IPS-18a (cell line): ENCODE data around the gene VASP.

Experiments used
- H3K27ac ChIP-seq: one replicate; pipeline ENCODE4 v1.5.1; 2013; ENCODE audit warnings: low read length
- H3K27me3 ChIP-seq: one replicate; pipeline ENCODE4 v1.6.1; 2013; ENCODE audit warnings: mild to moderate bottlenecking, low read length; ENCODE audit not compliant: control insufficient read depth, insufficient read depth
- H3K36me3 ChIP-seq: one replicate; pipeline ENCODE4 v1.6.1; 2013; ENCODE audit warnings: low read depth, low read length; ENCODE audit not compliant: control insufficient read depth
- H3K4me1 ChIP-seq: one replicate; pipeline ENCODE4 v1.6.1; 2013; ENCODE audit warnings: low read depth, low read length; ENCODE audit not compliant: control insufficient read depth
- H3K4me3 ChIP-seq: one replicate; pipeline ENCODE4 v1.5.1; 2013; ENCODE audit warnings: low read length
- H3K9ac ChIP-seq: one replicate; pipeline ENCODE4 v1.6.1; 2013; ENCODE audit warnings: mild to moderate bottlenecking, low read length, moderate library complexity
- H3K9me3 ChIP-seq: one replicate; pipeline ENCODE4 v1.6.1; 2013; ENCODE audit warnings: low read depth, low read length; ENCODE audit not compliant: control insufficient read depth

Gene VASP

DNA sequence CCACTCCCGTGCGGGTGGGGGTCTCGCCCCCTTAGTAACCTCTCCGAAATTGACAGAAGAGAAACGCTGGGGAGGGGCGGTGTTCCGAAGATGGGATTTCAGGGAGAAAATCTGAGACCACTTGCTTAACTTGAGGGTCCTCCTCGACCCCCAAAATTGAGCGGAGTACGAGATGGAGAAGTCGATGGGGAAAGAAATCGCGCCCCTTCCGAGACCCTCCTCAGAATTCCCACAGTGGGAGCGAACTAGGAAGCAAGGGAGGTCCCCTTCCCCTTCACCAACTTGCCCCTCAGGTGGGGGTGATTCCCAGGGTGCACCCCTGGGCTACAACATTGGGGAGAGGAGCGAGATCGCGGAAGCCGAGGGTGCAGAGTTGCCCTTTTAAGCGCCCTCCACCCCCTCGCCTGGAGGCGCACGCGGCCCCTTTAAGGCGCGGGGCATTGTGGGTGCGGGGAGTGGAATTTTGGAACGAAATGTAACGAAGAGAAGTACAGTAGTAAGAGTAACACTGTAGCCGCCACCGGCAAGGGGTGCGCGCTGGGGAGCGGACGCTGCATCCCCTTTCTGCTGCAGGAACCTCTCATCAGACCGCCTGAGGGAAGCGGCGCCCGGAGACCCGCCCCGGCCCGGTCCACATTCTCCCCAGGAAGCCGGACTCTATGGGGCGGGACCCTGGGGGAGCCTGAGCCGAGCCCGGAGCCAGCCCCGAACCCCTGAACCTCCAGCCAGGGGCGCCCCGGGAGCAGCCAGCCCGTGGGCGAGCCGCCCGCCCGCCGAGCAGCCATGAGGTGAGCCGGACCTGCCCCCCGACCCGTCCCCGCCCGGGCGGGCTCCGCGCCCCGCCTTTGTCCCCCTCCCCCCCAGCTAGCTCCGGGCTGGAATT, at the start of gene VASP:
TSS of gene VASP (plus strand) at position 491 of the 883 bp plus-strand sequence. CDS start at position 784, 293 bp downstream.
- no peaks in the 10 kb centered on the region for H3K9me3 ChIP-seq
- H3K36me3 ChIP-seq: no peaks in the 10 kb centered on the region
- peak within 1 kb of the TSS; percentile 83 for H3K4me3 ChIP-seq
- peak within 1 kb of the TSS; percentile 88 for H3K9ac ChIP-seq
- H3K27ac ChIP-seq: peak within 1 kb of the TSS; percentile 78
- H3K4me1 ChIP-seq: peaks cover 8% of the 10 kb centered on the region
- H3K27me3 ChIP-seq: no peaks in the 10 kb centered on the region

DNA sequence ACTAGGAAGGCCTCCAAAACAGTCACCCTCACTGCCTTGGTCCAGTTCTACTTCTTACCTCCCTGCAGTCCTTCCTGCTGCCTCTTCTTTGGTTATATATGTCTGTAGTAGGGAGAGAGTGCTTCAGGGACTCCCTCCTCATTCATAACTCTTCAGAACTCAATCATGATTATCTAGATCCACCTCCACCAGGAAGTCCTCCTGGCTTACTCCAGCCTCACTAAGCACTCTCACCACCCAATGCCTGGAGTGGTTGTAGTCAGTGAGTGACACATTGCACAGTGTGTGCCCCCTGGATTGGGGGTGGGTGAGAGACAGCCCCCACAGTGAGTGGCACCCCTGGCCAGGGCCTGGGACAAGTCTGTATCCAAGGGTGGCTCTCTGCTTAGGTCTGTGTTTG, 49.5 kb upstream of the VASP start:
- no peaks in the 10 kb centered on the region for H3K27me3 ChIP-seq
- H3K36me3 ChIP-seq: no peaks in the 10 kb centered on the region
- H3K27ac ChIP-seq: no peak overlapping the region
- no peak overlapping the region for H3K9ac ChIP-seq
- no peak overlapping the region for H3K4me3 ChIP-seq
- peaks cover 7% of the 10 kb centered on the region for H3K4me1 ChIP-seq
- no peaks in the 10 kb centered on the region for H3K9me3 ChIP-seq

DNA sequence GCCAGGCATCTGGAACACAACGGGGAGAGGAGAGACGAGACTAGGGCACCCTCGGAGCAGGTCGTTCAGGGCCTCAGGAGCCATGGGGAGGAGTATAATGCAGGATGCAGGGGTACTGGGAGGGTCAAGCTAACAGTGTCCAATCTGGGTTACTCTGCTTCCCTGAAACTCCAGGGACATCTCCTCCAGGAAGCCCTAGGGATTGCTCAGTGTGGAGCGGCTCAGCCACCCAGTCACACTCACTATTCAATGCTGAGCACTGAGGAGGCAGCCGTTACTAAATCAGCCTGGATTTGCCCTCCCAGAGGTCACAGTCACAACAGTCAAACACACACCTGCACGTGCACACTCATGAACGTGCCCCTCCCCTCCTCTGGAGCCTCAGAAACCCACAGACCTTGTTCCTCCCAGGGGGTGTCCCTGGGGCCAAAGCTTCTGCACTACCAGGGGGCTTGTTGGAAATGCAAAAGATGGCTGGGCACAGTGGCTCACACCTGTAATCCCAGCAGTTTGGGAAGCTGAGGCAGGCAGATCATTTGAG, 46.4 kb upstream of the VASP start:
- peaks cover 2% of the 10 kb centered on the region for H3K4me1 ChIP-seq

DNA sequence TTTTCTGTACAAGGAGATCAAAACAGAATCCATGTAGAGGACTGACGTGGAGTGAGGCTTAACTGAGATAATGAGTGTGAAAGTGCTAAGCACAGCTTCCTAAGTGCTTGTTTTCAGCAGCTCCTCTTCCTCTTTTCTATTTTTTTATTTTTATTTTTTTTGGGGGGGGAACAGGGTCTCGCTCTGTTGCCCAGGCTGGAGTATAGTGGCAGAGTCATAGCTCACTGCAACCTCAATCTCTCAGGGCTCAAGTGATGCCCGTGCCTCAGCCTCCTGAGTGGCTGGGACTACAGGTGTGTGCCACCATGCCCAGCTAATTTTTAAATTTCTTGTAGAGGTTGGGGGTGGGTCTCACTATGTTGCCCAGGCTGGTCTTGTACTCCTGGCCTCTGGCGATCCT, 45.1 kb upstream of the VASP start:
- no peaks in the 10 kb centered on the region for H3K9me3 ChIP-seq
- H3K27me3 ChIP-seq: peaks cover 12% of the 10 kb centered on the region
- H3K4me1 ChIP-seq: no peaks in the 10 kb centered on the region
- no peak overlapping the region for H3K9ac ChIP-seq
- H3K27ac ChIP-seq: no peak overlapping the region
- no peak overlapping the region for H3K4me3 ChIP-seq
- no peaks in the 10 kb centered on the region for H3K36me3 ChIP-seq

More for the DNA sequence above, 46.4 kb upstream of the VASP start:
- H3K27ac ChIP-seq: no peak overlapping the region
- no peak overlapping the region for H3K9ac ChIP-seq
- no peaks in the 10 kb centered on the region for H3K27me3 ChIP-seq
- no peaks in the 10 kb centered on the region for H3K9me3 ChIP-seq
- no peak overlapping the region for H3K4me3 ChIP-seq
- H3K36me3 ChIP-seq: no peaks in the 10 kb centered on the region

DNA sequence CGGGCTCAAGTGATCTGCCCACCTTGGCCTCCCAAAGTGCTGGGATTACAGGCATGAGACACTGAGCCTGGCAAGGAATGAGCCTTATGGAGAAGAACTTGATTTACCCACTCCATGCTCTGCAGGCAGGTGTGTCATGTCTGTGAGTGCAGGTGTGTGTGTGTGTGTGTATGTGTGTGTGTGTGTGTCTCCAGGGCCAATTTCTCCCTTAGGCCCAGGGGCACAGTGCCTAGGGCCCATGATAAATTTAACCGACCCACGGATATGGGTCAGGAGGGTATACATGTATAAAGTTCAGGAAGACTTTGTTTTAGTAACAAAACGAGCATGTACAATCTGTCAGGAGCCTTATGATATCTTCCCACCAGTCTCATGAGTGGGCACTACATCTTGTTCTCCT, 44.0 kb upstream of the VASP start:
- H3K9me3 ChIP-seq: no peaks in the 10 kb centered on the region
- H3K36me3 ChIP-seq: no peaks in the 10 kb centered on the region
- no peak overlapping the region for H3K27ac ChIP-seq
- peaks cover 18% of the 10 kb centered on the region for H3K27me3 ChIP-seq
- no peaks in the 10 kb centered on the region for H3K4me1 ChIP-seq
- H3K4me3 ChIP-seq: no peak overlapping the region
- H3K9ac ChIP-seq: no peak overlapping the region

DNA sequence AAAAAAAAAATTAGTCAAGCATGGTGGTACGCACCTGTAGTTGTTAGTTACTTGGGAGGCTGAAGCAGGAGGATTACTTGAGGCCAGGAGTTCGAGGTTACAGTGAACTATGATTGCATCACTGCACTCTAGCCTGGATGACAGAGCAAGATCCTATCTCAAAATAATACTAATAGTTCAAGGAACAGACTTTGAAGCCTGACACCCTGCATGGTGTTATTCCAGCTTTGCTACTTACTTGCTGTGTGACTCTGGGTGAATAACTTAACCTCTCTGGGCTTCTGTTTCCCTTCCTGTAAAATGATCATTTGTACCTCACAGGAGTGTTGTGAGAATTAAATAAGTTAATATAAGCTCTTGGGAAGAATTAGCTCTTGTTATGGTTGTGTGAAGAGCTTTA, 43.0 kb upstream of the VASP start:
- H3K27ac ChIP-seq: no peak overlapping the region
- no peaks in the 10 kb centered on the region for H3K36me3 ChIP-seq
- no peaks in the 10 kb centered on the region for H3K4me1 ChIP-seq
- no peaks in the 10 kb centered on the region for H3K9me3 ChIP-seq
- H3K9ac ChIP-seq: no peak overlapping the region
- no peak overlapping the region for H3K4me3 ChIP-seq
- peaks cover 23% of the 10 kb centered on the region for H3K27me3 ChIP-seq

DNA sequence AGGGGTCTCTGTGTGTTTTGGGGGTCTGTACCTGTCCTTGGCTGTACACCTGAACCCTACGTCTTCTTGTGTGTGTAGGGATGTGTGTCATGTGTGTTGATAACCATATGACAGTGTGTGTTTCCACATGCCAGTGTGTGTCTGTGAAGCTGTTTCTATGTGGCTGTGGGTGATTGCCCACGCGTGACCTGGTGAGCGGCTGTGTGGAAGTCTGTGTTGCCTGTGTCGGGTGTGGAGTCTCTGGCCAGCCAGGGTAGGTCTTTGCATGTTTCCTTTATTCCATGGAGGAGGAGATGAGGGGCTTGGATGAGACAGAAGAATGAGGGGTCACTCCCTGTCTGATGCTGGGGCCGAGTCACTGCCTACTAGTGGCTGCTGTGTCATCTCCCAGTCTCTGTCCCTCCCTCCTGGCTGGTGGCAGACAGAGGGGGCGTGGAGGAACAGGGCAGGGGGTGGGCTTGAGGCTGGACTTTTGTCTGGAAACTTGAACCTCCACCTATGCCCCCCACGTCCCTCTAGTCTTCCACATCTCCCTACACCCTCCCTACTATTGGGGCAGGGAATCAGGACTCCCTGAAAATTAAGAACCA, 42.3 kb upstream of the VASP start:
- Histone ChIP-seq H3K9ac (no peak overlapping the region), H3K9me3 (no peaks in the 10 kb centered on the region), H3K27me3 (peaks cover 23% of the 10 kb centered on the region), H3K27ac (no peak overlapping the region), H3K4me1 (peaks cover 3% of the 10 kb centered on the region), H3K4me3 (no peak overlapping the region), H3K36me3 (no peaks in the 10 kb centered on the region)

DNA sequence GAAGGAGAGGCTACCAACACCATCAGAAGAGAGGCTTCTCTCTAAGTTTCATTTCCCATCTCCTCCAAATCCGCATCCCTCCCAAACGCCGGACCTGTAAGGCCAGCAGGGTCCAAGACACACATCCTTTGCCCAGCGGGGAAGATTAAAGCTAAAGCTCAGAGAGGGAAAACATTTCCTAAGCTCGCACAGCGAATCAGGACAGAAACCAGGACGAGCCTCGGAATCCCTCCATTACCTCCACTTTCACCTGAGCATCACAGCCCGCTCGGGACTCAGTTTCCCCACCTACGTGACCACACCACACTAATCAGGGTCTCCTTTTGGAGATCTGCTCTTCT, 40.2 kb upstream of the VASP start:
- H3K27ac ChIP-seq: no peak overlapping the region
- H3K4me3 ChIP-seq: peak overlapping the region; percentile 95
- peaks cover 5% of the 10 kb centered on the region for H3K4me1 ChIP-seq
- H3K9ac ChIP-seq: peak overlapping the region; percentile 91
- no peaks in the 10 kb centered on the region for H3K9me3 ChIP-seq
- H3K27me3 ChIP-seq: peaks cover 45% of the 10 kb centered on the region
- no peaks in the 10 kb centered on the region for H3K36me3 ChIP-seq

DNA sequence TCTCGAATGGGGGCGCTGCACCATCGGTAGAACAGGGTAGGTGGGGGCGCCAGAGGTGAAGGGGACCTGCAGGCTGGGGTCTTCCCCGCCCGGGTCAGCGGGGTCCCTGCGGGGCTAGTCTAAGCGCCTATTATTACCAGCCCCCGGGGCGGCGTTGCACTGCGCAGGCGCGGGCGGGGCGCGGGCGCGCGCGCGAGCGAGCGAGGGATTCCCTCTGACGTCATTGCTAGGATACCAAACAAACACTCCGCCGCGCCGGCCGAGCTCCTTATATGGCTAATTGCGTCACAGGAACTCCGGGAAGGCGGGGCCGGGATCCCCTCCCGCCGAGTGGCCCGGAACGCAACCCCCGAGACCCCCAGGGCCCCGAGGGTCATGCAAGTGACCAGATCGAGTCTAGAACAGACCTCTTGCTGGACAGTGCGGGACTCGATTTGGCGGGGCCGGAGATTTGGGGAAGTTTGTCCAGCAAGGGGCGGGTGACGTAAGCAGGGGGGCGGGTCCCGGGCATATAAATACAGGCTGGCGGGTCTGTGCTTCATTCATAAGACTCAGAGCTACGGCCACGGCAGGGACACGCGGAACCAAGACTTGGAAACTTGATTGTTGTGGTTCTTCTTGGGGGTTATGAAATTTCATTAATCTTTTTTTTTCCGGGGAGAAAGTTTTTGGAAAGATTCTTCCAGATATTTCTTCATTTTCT, 39.7 kb upstream of the VASP start, which contains the start of gene FOSB:
TSS of gene FOSB (plus strand) at position 541 of the 703 bp plus-strand sequence. CDS start 591 bp downstream, outside the sequence.
- Histone ChIP-seq H3K27me3 (peaks cover 50% of the 10 kb centered on the region), H3K9me3 (no peaks in the 10 kb centered on the region), H3K4me3 (peak within 1 kb of the TSS; percentile 95), H3K9ac (peak within 1 kb of the TSS; percentile 91), H3K4me1 (peaks cover 5% of the 10 kb centered on the region), H3K36me3 (no peaks in the 10 kb centered on the region), H3K27ac (peak within 1 kb of the TSS; percentile 82)

DNA sequence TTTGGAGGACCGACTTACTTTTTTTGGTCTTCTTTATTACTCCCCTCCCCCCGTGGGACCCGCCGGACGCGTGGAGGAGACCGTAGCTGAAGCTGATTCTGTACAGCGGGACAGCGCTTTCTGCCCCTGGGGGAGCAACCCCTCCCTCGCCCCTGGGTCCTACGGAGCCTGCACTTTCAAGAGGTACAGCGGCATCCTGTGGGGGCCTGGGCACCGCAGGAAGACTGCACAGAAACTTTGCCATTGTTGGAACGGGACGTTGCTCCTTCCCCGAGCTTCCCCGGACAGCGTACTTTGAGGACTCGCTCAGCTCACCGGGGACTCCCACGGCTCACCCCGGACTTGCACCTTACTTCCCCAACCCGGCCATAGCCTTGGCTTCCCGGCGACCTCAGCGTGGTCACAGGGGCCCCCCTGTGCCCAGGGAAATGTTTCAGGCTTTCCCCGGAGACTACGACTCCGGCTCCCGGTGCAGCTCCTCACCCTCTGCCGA, 39.1 kb upstream of the VASP start:
- Histone ChIP-seq H3K27me3 (peaks cover 56% of the 10 kb centered on the region), H3K4me3 (peak overlapping the region; percentile 95), H3K9me3 (no peaks in the 10 kb centered on the region), H3K9ac (peak overlapping the region; percentile 91), H3K27ac (no peak overlapping the region), H3K4me1 (peaks cover 5% of the 10 kb centered on the region), H3K36me3 (no peaks in the 10 kb centered on the region)

DNA sequence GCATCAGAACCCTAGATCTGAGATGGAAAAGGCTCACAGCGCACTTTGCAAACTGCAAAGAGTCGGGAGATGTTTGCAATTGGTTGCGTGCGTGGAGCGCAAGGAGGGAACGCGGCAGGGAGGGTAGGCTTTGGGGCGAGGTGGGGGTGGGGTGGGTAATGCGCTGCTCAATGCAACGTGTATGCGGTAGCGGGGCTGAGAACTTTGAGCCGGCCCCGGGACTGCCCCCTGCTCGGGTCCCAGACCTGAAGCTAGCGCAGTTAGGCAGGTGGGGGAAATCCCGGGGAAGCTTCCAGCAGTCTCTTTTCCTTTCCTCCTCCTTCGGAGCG, 38.5 kb upstream of the VASP start:
- Histone ChIP-seq H3K9ac (peak overlapping the region; percentile 91), H3K27ac (peak overlapping the region; percentile 72), H3K36me3 (no peaks in the 10 kb centered on the region), H3K9me3 (no peaks in the 10 kb centered on the region), H3K4me1 (peaks cover 5% of the 10 kb centered on the region), H3K27me3 (peaks cover 62% of the 10 kb centered on the region), H3K4me3 (peak overlapping the region; percentile 95)
